BJ (cell line): ENCODE measurements around the gene LACC1. TPM values are rescaled to one million over a fixed set of nuclear protein-coding genes. Genes with fewer than 3 reads are reported as not detected.

Experiments used
- CTCF ChIA-PET: fragments of 350-600 bp; formaldehyde crosslinking; extraction: SDS; loops from one replicate; lab custom pipeline; 2021; ENCODE audit warnings: antibody characterized with exemption, inconsistent platforms; lab: Yijun Ruan, JAX
- POLR2A ChIA-PET: fragments of 300-600 bp; sonication (Branson Sonifier 250); formaldehyde crosslinking; extraction: SDS; loops from one replicate; lab custom pipeline; 2021; ENCODE audit warnings: antibody characterized with exemption; lab: Charles Lee
- DNase-seq: peaks from one replicate; pipeline ENCODE4 v3.0.0-alpha.2; 2011; ENCODE audit warnings: low read depth
- H3K27me3 ChIP-seq: 2 replicates; pipeline ENCODE4 v1.6.0; 2011; ENCODE audit warnings: low read length; ENCODE audit not compliant: control insufficient read depth, insufficient read depth
- H3K36me3 ChIP-seq: 2 replicates; pipeline ENCODE4 v1.5.1; 2011; ENCODE audit warnings: low read length; ENCODE audit not compliant: control insufficient read depth, insufficient read depth
- H3K4me3 ChIP-seq: 2 replicates; pipeline ENCODE4 v1.5.1; 2011; ENCODE audit warnings: low read depth, mild to moderate bottlenecking, control low read depth, low read length
- CTCF ChIP-seq: IDR thresholded peaks from 2 replicates; pipeline ENCODE4 v1.5.1; 2011; ENCODE audit warnings: low read depth, mild to moderate bottlenecking, control low read depth, inconsistent platforms, low read length, moderate library complexity; ENCODE audit not compliant: insufficient read depth
- polyA plus RNA-seq: library from polyadenylated mRNA; depleted of rRNA; stranded (reverse); fragments of >200 nt; gene quantifications from 2 replicates; pipeline ENCODE4 v1.2.3, GENCODE V29; 2011; rRNA removed

LACC1 gene
- polyA plus RNA-seq, 1 experiment = 3.6 TPM

GRCh38 chr13:43936647-43937046 lies 56.9 kb downstream of the LACC1 start:
- DNase-seq = no peak
- no peaks in the 10 kb centered on the region for H3K36me3 ChIP-seq
- POLR2A ChIA-PET = no interaction called here
- H3K4me3 ChIP-seq = no peak overlapping the region
- peaks cover 10% of the 10 kb centered on the region for H3K27me3 ChIP-seq
- CTCF ChIA-PET = no interaction called here
- no peak for TF ChIP-seq CTCF

GRCh38 chr13:43937839-43938238 lies 58.1 kb downstream of the LACC1 start:
- peaks cover 10% of the 10 kb centered on the region for H3K27me3 ChIP-seq
- H3K4me3 ChIP-seq = no peak overlapping the region
- no peaks in the 10 kb centered on the region for H3K36me3 ChIP-seq
- ChIA-PET CTCF (no interaction called here), POLR2A (no interaction called here)
- DNase-seq = no peak
- no peak for TF ChIP-seq CTCF

GRCh38 chr13:43938449-43938848 lies 58.7 kb downstream of the LACC1 start:
- Histone ChIP-seq H3K36me3 (no peaks in the 10 kb centered on the region), H3K4me3 (no peak overlapping the region), H3K27me3 (peaks cover 8% of the 10 kb centered on the region)
- no peak for TF ChIP-seq CTCF
- CTCF ChIA-PET = no interaction called here
- DNase-seq = no peak
- POLR2A ChIA-PET = no interaction called here

- peaks cover 8% of the 10 kb centered on the region for H3K27me3 ChIP-seq
- ChIA-PET CTCF (interaction anchor here (1.3 kb wide), 1 partner anchor 8 kb away, joined by 3 read pairs; no protein-coding TSS in a partner anchor), POLR2A (no interaction called here)
Measured at GRCh38 chr13:43939086-43939485, 59.4 kb downstream of the LACC1 start.

GRCh38 chr13:43942286-43942685 lies 62.6 kb downstream of the LACC1 start:
- ChIA-PET POLR2A (no interaction called here), CTCF (no interaction called here)
- no peaks in the 10 kb centered on the region for H3K36me3 ChIP-seq
- peaks cover 5% of the 10 kb centered on the region for H3K27me3 ChIP-seq
- TF ChIP-seq CTCF = no peak
- DNase-seq = no peak
- no peak overlapping the region for H3K4me3 ChIP-seq

More at GRCh38 chr13:43939086-43939485, 59.4 kb downstream of the LACC1 start:
- TF ChIP-seq CTCF = no peak
- no peak for DNase-seq
- Histone ChIP-seq H3K36me3 (no peaks in the 10 kb centered on the region), H3K4me3 (no peak overlapping the region)

Other genes starting within 250 kb of the LACC1 start
- 2.1 TPM in 2 replicates for gene ENOX1, start 92.9 kb upstream of the LACC1 start, polyA plus RNA-seq
- gene CCDC122, start 164 bp upstream of the LACC1 start, polyA plus RNA-seq = 0.67 and 1.5 TPM in 2 replicates